Measurements from ENCODE around the gene ITGB6. TPM values are rescaled to one million over a fixed set of nuclear protein-coding genes. Genes with fewer than 3 reads are reported as not detected.

Gene ITGB6, protein sequence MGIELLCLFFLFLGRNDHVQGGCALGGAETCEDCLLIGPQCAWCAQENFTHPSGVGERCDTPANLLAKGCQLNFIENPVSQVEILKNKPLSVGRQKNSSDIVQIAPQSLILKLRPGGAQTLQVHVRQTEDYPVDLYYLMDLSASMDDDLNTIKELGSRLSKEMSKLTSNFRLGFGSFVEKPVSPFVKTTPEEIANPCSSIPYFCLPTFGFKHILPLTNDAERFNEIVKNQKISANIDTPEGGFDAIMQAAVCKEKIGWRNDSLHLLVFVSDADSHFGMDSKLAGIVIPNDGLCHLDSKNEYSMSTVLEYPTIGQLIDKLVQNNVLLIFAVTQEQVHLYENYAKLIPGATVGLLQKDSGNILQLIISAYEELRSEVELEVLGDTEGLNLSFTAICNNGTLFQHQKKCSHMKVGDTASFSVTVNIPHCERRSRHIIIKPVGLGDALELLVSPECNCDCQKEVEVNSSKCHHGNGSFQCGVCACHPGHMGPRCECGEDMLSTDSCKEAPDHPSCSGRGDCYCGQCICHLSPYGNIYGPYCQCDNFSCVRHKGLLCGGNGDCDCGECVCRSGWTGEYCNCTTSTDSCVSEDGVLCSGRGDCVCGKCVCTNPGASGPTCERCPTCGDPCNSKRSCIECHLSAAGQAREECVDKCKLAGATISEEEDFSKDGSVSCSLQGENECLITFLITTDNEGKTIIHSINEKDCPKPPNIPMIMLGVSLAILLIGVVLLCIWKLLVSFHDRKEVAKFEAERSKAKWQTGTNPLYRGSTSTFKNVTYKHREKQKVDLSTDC
- 0.01 TPM for polyA plus RNA-seq (2013, experiment 1 of 2)
- 0.01 TPM for polyA plus RNA-seq (2013, experiment 2 of 2)

DNA sequence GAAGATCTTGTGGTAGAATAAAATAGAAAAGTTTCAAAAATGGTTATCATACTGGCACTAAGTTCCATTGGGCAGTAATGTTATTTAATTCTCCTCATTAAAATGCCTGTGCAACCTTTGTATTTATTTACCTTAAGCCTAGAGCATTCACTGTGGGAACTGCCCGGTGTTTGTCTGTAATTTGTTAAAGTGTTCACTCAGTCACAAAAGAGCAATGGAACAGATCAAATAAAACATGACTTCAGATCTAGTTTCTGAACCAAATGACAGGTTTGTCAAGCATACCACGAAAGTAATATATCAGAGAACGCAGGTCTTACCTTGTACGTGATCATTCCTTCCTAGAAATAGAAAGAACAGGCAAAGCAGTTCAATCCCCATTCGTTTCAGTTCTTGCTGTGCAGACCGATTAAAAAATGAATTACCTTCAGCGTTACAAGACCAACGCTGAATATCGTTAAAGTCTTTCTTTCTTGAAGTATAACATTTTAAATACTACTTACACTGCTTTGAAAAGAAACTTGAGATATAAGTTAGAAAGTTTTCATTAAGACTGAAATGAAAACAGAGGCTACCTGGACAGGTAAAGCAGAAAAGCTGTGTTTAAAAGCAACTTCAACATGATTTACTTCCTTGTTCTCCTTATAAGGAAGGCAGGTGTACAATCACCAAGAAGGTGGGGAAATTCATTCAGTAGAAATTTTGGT is at the start of gene ITGB6:
ITGB6 (minus strand) TSS at position 590 of the 707 bp plus-strand sequence; CDS start at position 381, 209 bp downstream.
- Histone ChIP-seq H3K9me3 (ENCODE audit: control insufficient read depth, low read length) (no peaks in the 10 kb centered on the region), H3K4me1 (ENCODE audit: control insufficient read depth, insufficient read depth, low read depth, low read length) (peaks cover 7% of the 10 kb centered on the region), H3K4ac (ENCODE audit: low read depth in 1 of 2, low read length in 2 of 2) (no peak within 1 kb of the TSS), H3K27ac (ENCODE audit: low read length, poor library complexity, severe bottlenecking) (no peak within 1 kb of the TSS), H4K8ac (ENCODE audit: low read length) (no peak within 1 kb of the TSS), H3K9ac (ENCODE audit: low read length) (no peak within 1 kb of the TSS), H3K23ac (ENCODE audit: low read length in 2 of 2) (no peak within 1 kb of the TSS), H2BK12ac (ENCODE audit: low read length in 2 of 2) (no peak within 1 kb of the TSS), H3K36me3 (ENCODE audit: control insufficient read depth in 1 of 2, insufficient read depth in 2 of 2, low read depth in 1 of 2, low read length in 2 of 2) (no peaks in the 10 kb centered on the region), H4K91ac (ENCODE audit: low read length) (no peak within 1 kb of the TSS), H2AK5ac (ENCODE audit: low read length, severe bottlenecking) (no peak within 1 kb of the TSS), H3K79me1 (replicated peaks; ENCODE audit: low read length, poor library complexity, severe bottlenecking) (no peaks in the 10 kb centered on the region), H3K27me3 (ENCODE audit: control insufficient read depth in 1 of 2, insufficient read depth in 1 of 2, low read length in 2 of 2) (no peaks in the 10 kb centered on the region), H2BK15ac (ENCODE audit: low read depth, poor library complexity, severe bottlenecking) (no peak within 1 kb of the TSS), H3K4me3 (ENCODE audit: insufficient read depth in 1 of 2, low read depth in 1 of 2, low read length in 2 of 2) (no peak within 1 kb of the TSS), H2BK120ac (ENCODE audit: low read depth, low read length) (no peak within 1 kb of the TSS), H2BK5ac (ENCODE audit: low read depth, low read length, poor library complexity, severe bottlenecking) (no peak within 1 kb of the TSS), H3K4me2 (ENCODE audit: low read length, poor library complexity, severe bottlenecking) (no peak within 1 kb of the TSS), H2AFZ (ENCODE audit: low read depth, low read length) (no peak within 1 kb of the TSS), H3K18ac (ENCODE audit: low read depth in 1 of 2, low read length in 2 of 2) (no peak within 1 kb of the TSS), H3K14ac (ENCODE audit: low read length in 2 of 2) (no peak within 1 kb of the TSS)
- WGBS, result 93% methylated on average over 6 of the region's 9 CpGs
- no peak for DNase-seq

DNA sequence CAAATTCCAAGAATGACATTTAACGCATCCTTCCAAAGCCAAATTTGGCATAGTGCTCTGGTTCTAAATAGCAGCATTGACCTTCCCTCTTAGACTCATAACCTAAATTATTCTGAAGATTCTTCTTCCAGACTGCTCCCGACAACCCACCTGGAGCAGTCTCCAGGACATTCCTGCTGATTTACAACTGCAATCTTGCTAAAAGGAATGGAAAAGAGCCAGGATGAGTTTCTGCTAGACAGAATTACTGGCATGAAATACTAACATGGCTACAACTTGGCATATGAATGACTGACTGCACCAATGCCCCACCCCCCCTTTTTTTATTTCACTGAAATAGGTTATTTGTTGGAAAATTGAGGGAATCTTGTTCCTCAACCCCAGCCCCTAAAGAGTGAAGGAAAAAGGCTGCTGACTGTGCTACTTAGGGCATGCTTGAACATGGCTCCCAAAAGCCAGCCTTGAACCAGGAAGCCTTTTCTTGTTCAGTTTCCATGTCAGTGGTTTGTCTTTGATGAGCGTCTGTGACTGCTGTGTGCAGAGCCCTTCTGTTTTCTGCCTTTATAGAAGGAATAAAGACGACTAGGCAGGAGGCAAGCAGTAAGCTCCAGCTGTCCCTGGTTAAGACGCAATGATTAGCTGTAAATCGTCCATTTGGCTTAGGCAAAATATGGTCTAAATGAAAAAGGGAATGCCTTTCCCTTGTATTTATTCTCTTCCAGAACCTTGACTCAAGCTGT is 47.4 kb upstream of the ITGB6 start:
- WGBS, result 91% methylated on average over 5 of the region's 6 CpGs
- no peak overlapping the region for H2AFZ ChIP-seq (ENCODE audit: low read depth, low read length)

DNA sequence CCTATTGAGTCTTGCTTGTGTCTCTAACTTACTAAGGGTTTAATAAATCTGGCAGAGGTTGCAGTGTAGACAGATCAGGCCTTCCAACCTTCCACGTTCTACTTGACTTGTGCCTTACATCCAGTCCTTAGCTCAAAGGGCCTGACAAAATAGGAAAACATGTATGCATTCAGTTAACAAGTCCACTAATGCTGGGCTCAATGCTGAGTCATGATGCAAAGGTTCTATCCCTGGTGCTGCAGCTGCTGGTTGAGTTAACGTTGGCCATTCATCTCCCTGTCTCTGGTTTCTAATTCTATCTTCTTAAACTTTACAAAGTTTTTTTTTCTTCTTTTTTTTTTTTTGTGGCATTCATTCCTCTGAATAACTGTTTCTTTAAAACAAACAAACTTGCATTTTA is 46.3 kb upstream of the ITGB6 start:
- Histone ChIP-seq H3K9me3 (ENCODE audit: control insufficient read depth, low read length) (no peaks in the 10 kb centered on the region), H3K23ac (ENCODE audit: low read length in 2 of 2) (no peak overlapping the region), H3K27me3 (ENCODE audit: control insufficient read depth in 1 of 2, insufficient read depth in 1 of 2, low read length in 2 of 2) (no peaks in the 10 kb centered on the region), H4K8ac (ENCODE audit: low read length) (no peak overlapping the region), H3K4me1 (ENCODE audit: control insufficient read depth, insufficient read depth, low read depth, low read length) (peaks cover 7% of the 10 kb centered on the region), H2BK5ac (ENCODE audit: low read depth, low read length, poor library complexity, severe bottlenecking) (no peak overlapping the region), H3K4me3 (ENCODE audit: insufficient read depth in 1 of 2, low read depth in 1 of 2, low read length in 2 of 2) (no peak overlapping the region), H3K79me1 (replicated peaks; ENCODE audit: low read length, poor library complexity, severe bottlenecking) (peaks cover 8% of the 10 kb centered on the region), H2BK120ac (ENCODE audit: low read depth, low read length) (no peak overlapping the region), H3K18ac (ENCODE audit: low read depth in 1 of 2, low read length in 2 of 2) (no peak overlapping the region), H3K14ac (ENCODE audit: low read length in 2 of 2) (no peak overlapping the region), H2BK15ac (ENCODE audit: low read depth, poor library complexity, severe bottlenecking) (no peak overlapping the region), H4K91ac (ENCODE audit: low read length) (no peak overlapping the region), H2AK5ac (ENCODE audit: low read length, severe bottlenecking) (no peak overlapping the region), H3K9ac (ENCODE audit: low read length) (no peak overlapping the region), H3K36me3 (ENCODE audit: control insufficient read depth in 1 of 2, insufficient read depth in 2 of 2, low read depth in 1 of 2, low read length in 2 of 2) (no peaks in the 10 kb centered on the region), H3K4me2 (ENCODE audit: low read length, poor library complexity, severe bottlenecking) (no peak overlapping the region), H2AFZ (ENCODE audit: low read depth, low read length) (no peak overlapping the region), H3K27ac (ENCODE audit: low read length, poor library complexity, severe bottlenecking) (peak overlapping the region; percentile 93), H3K4ac (ENCODE audit: low read depth in 1 of 2, low read length in 2 of 2) (no peak overlapping the region), H2BK12ac (ENCODE audit: low read length in 2 of 2) (no peak overlapping the region)
- peak; percentile 40 for DNase-seq
- 71% methylated on average over 2 of the region's 2 CpGs for WGBS

More for the DNA sequence above, 47.4 kb upstream of the ITGB6 start:
- Histone ChIP-seq H3K27me3 (ENCODE audit: control insufficient read depth in 1 of 2, insufficient read depth in 1 of 2, low read length in 2 of 2) (no peaks in the 10 kb centered on the region), H2BK120ac (ENCODE audit: low read depth, low read length) (no peak overlapping the region), H3K14ac (ENCODE audit: low read length in 2 of 2) (no peak overlapping the region), H3K4me1 (ENCODE audit: control insufficient read depth, insufficient read depth, low read depth, low read length) (peaks cover 9% of the 10 kb centered on the region), H2BK5ac (ENCODE audit: low read depth, low read length, poor library complexity, severe bottlenecking) (peak overlapping the region; percentile 14), H2BK12ac (ENCODE audit: low read length in 2 of 2) (no peak overlapping the region), H3K36me3 (ENCODE audit: control insufficient read depth in 1 of 2, insufficient read depth in 2 of 2, low read depth in 1 of 2, low read length in 2 of 2) (no peaks in the 10 kb centered on the region), H3K9me3 (ENCODE audit: control insufficient read depth, low read length) (no peaks in the 10 kb centered on the region), H3K27ac (ENCODE audit: low read length, poor library complexity, severe bottlenecking) (peak overlapping the region; percentile 93), H3K79me1 (replicated peaks; ENCODE audit: low read length, poor library complexity, severe bottlenecking) (peaks cover 10% of the 10 kb centered on the region), H3K18ac (ENCODE audit: low read depth in 1 of 2, low read length in 2 of 2) (no peak overlapping the region), H2AK5ac (ENCODE audit: low read length, severe bottlenecking) (peak overlapping the region; percentile 11), H3K4ac (ENCODE audit: low read depth in 1 of 2, low read length in 2 of 2) (no peak overlapping the region), H3K4me3 (ENCODE audit: insufficient read depth in 1 of 2, low read depth in 1 of 2, low read length in 2 of 2) (no peak overlapping the region), H3K4me2 (ENCODE audit: low read length, poor library complexity, severe bottlenecking) (no peak overlapping the region), H3K9ac (ENCODE audit: low read length) (no peak overlapping the region), H3K23ac (ENCODE audit: low read length in 2 of 2) (no peak overlapping the region), H4K8ac (ENCODE audit: low read length) (no peak overlapping the region), H4K91ac (ENCODE audit: low read length) (no peak overlapping the region), H2BK15ac (ENCODE audit: low read depth, poor library complexity, severe bottlenecking) (no peak overlapping the region)
- no peak for DNase-seq
